Limb (tissue), 2 donors: ENCODE results near the gene PAF1.
A peak's percentile ranks its signal among the peaks of the same experiment; 100 is the strongest.

Experiments used
- DNase-seq, 2 donors: peaks; one replicate each; pipeline ENCODE4 v3.0.0-alpha.2; 2016; ENCODE audit errors: extremely low spot score in 2 of 2

Gene PAF1

GRCh38 chr19:39417463-39418181 lies 26.7 kb upstream of the PAF1 start:
- no peak for DNase-seq

- DNase-seq, result no peak
Observed at GRCh38 chr19:39416152-39417120, 25.5 kb upstream of the PAF1 start.

- DNase-seq, result no peak
Observed at GRCh38 chr19:39415111-39416046, 24.5 kb upstream of the PAF1 start.

GRCh38 chr19:39413911-39414608 lies 23.2 kb upstream of the PAF1 start:
- no peak for DNase-seq

- peak; percentile 76 to 91 for DNase-seq
Observed at GRCh38 chr19:39413272-39413910, 22.5 kb upstream of the PAF1 start.

- DNase-seq, result no peak
Observed at GRCh38 chr19:39412867-39413271, 22.0 kb upstream of the PAF1 start.

- DNase-seq, result peak; percentile 99
Observed at GRCh38 chr19:39412100-39412866, 21.4 kb upstream of the PAF1 start, which contains the start of gene PLEKHG2. Gene PLEKHG2 (plus strand): TSS chr19:39412669. CDS start chr19:39414087, 1,418 bp downstream.

GRCh38 chr19:39411832-39412099 lies 20.9 kb upstream of the PAF1 start:
- peak; percentile 90 to 91 for DNase-seq

GRCh38 chr19:39411081-39411831 lies 20.4 kb upstream of the PAF1 start:
- no peak for DNase-seq

GRCh38 chr19:39410831-39411080 lies 19.9 kb upstream of the PAF1 start:
- no peak for DNase-seq

- DNase-seq, result peak; percentile 72 to 80
Observed at GRCh38 chr19:39410017-39410830, 19.3 kb upstream of the PAF1 start.

GRCh38 chr19:39409208-39410016 lies 18.5 kb upstream of the PAF1 start:
- DNase-seq, result peak; percentile 56 to 87

GRCh38 chr19:39408392-39409207 lies 17.7 kb upstream of the PAF1 start:
- DNase-seq, result no peak

GRCh38 chr19:39407660-39408391 lies 16.9 kb upstream of the PAF1 start:
- peak in 1 of 2 donors; percentile 62 for DNase-seq

GRCh38 chr19:39407410-39407659 lies 16.4 kb upstream of the PAF1 start:
- DNase-seq, result no peak
